ENCODE data around the gene MEF2B. TPM values are rescaled to one million over a fixed set of nuclear protein-coding genes. Genes with fewer than 3 reads are reported as not detected.

The MEF2B gene
- total and polyA plus RNA-seq, 2 donors (not counting 1 experiment from before 2014, with no cell fraction given) = 0.33 to 0.35 TPM

GRCh38 chr19:19142347-19142746, 27.7 kb downstream of the MEF2B start:
- H3K27me3 ChIP-seq (ENCODE audit: control insufficient read depth, insufficient read depth, low read length) = no peaks in the 10 kb centered on the region
- peaks cover 2% of the 10 kb centered on the region for H3K4me1 ChIP-seq (ENCODE audit: control insufficient read depth, extremely low read depth, insufficient read depth, low read length)
- no peak overlapping the region for H3K9ac ChIP-seq (ENCODE audit: insufficient read depth, low read length)
- no peaks in the 10 kb centered on the region for H4K20me1 ChIP-seq (ENCODE audit: control insufficient read depth, extremely low read depth, insufficient read depth, low read length)
- H3K4me3 ChIP-seq (replicated peaks in 1 of 4; ENCODE audit: control extremely low read depth in 1 of 4, insufficient read depth in 1 of 4, low read depth in 3 of 4, low read length in 4 of 4) = no peak overlapping the region
- H3K27ac ChIP-seq (ENCODE audit: insufficient read depth, low read length) = no peak overlapping the region
- no peak for DNase-seq (ENCODE audit: low read depth in 2 of 2)
- no peaks in the 10 kb centered on the region for H3K79me2 ChIP-seq (ENCODE audit: control insufficient read depth, insufficient read depth, low read length)
- no peaks in the 10 kb centered on the region for H3K9me3 ChIP-seq (ENCODE audit: control insufficient read depth, insufficient read depth, low read depth, low read length)
- H3K36me3 ChIP-seq (ENCODE audit: control insufficient read depth, insufficient read depth, low read length) = no peaks in the 10 kb centered on the region
- no peak overlapping the region for H2AFZ ChIP-seq (ENCODE audit: low read length)
- no peak for TF ChIP-seq EZH2 (IDR thresholded peaks at IDR 0.05; ENCODE audit: low read length, missing control alignments)
- TF ChIP-seq, protein P1, sequence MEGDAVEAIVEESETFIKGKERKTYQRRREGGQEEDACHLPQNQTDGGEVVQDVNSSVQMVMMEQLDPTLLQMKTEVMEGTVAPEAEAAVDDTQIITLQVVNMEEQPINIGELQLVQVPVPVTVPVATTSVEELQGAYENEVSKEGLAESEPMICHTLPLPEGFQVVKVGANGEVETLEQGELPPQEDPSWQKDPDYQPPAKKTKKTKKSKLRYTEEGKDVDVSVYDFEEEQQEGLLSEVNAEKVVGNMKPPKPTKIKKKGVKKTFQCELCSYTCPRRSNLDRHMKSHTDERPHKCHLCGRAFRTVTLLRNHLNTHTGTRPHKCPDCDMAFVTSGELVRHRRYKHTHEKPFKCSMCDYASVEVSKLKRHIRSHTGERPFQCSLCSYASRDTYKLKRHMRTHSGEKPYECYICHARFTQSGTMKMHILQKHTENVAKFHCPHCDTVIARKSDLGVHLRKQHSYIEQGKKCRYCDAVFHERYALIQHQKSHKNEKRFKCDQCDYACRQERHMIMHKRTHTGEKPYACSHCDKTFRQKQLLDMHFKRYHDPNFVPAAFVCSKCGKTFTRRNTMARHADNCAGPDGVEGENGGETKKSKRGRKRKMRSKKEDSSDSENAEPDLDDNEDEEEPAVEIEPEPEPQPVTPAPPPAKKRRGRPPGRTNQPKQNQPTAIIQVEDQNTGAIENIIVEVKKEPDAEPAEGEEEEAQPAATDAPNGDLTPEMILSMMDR (conservative IDR thresholded peaks at IDR 0.05 in 1 of 2, IDR thresholded peaks at IDR 0.05 in 1 of 2; ENCODE audit: low read depth in 1 of 2, low read length in 2 of 2) = no peak
- H3K4me2 ChIP-seq (ENCODE audit: extremely low read depth, insufficient read depth, low read length) = no peak overlapping the region

DNA sequence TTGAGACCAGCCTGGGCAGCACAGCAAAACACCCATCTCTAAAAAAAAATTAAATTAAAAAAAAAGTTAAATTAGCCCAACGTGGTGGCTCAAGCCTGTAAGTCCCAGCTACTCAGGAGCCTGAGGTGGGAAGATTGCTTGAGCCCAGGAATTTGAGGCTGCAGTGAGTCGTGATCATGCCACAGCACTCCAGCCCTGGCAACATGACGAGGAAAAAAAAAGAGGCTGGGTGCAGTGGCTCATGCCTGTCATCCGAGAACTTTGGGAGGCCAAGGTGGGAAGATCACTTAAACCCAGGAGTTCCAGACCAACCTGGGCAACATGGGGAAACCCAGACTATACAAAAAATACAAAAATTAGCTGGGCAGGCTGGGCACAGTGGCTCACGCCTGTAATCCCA, 29.6 kb downstream of the MEF2B start:
- Histone ChIP-seq H3K4me2 (ENCODE audit: extremely low read depth, insufficient read depth, low read length) (no peak overlapping the region), H2AFZ (ENCODE audit: low read length) (no peak overlapping the region), H3K4me3 (replicated peaks in 1 of 4; ENCODE audit: control extremely low read depth in 1 of 4, insufficient read depth in 1 of 4, low read depth in 3 of 4, low read length in 4 of 4) (no peak overlapping the region), H3K79me2 (ENCODE audit: control insufficient read depth, insufficient read depth, low read length) (no peaks in the 10 kb centered on the region), H3K27me3 (ENCODE audit: control insufficient read depth, insufficient read depth, low read length) (no peaks in the 10 kb centered on the region), H3K4me1 (ENCODE audit: control insufficient read depth, extremely low read depth, insufficient read depth, low read length) (peaks cover 2% of the 10 kb centered on the region), H3K9ac (ENCODE audit: insufficient read depth, low read length) (no peak overlapping the region), H3K9me3 (ENCODE audit: control insufficient read depth, insufficient read depth, low read depth, low read length) (no peaks in the 10 kb centered on the region), H4K20me1 (ENCODE audit: control insufficient read depth, extremely low read depth, insufficient read depth, low read length) (no peaks in the 10 kb centered on the region), H3K27ac (ENCODE audit: insufficient read depth, low read length) (no peak overlapping the region), H3K36me3 (ENCODE audit: control insufficient read depth, insufficient read depth, low read length) (no peaks in the 10 kb centered on the region)
- TF ChIP-seq EZH2 (IDR thresholded peaks at IDR 0.05; ENCODE audit: low read length, missing control alignments) = no peak
- peak in 1 of 2 donors; percentile 59 for DNase-seq (ENCODE audit: low read depth in 2 of 2)

GRCh38 chr19:19139876-19140229, 30.2 kb downstream of the MEF2B start:
- H3K79me2 ChIP-seq (ENCODE audit: control insufficient read depth, insufficient read depth, low read length) = no peaks in the 10 kb centered on the region
- no peaks in the 10 kb centered on the region for H3K27me3 ChIP-seq (ENCODE audit: control insufficient read depth, insufficient read depth, low read length)
- TF ChIP-seq, protein P1 (conservative IDR thresholded peaks at IDR 0.05 in 1 of 2, IDR thresholded peaks at IDR 0.05 in 1 of 2; ENCODE audit: low read depth in 1 of 2, low read length in 2 of 2) = no peak
- TF ChIP-seq EZH2 (IDR thresholded peaks at IDR 0.05; ENCODE audit: low read length, missing control alignments) = no peak
- no peaks in the 10 kb centered on the region for H3K9me3 ChIP-seq (ENCODE audit: control insufficient read depth, insufficient read depth, low read depth, low read length)
- no peaks in the 10 kb centered on the region for H4K20me1 ChIP-seq (ENCODE audit: control insufficient read depth, extremely low read depth, insufficient read depth, low read length)
- H3K27ac ChIP-seq (ENCODE audit: insufficient read depth, low read length) = no peak overlapping the region
- H3K4me1 ChIP-seq (ENCODE audit: control insufficient read depth, extremely low read depth, insufficient read depth, low read length) = peaks cover 2% of the 10 kb centered on the region
- no peak overlapping the region for H3K4me2 ChIP-seq (ENCODE audit: extremely low read depth, insufficient read depth, low read length)
- no peak for DNase-seq (ENCODE audit: low read depth in 2 of 2)
- H2AFZ ChIP-seq (ENCODE audit: low read length) = no peak overlapping the region
- no peaks in the 10 kb centered on the region for H3K36me3 ChIP-seq (ENCODE audit: control insufficient read depth, insufficient read depth, low read length)
- no peak overlapping the region for H3K4me3 ChIP-seq (replicated peaks in 1 of 4; ENCODE audit: control extremely low read depth in 1 of 4, insufficient read depth in 1 of 4, low read depth in 3 of 4, low read length in 4 of 4)
- H3K9ac ChIP-seq (ENCODE audit: insufficient read depth, low read length) = no peak overlapping the region
